Measurements from ENCODE around the gene CGA. TPM values are rescaled to one million over a fixed set of nuclear protein-coding genes. Genes with fewer than 3 reads are reported as not detected.
A peak's percentile ranks its signal among the peaks of the same experiment; 100 is the strongest.

CGA gene
- total and polyA plus RNA-seq, 10 donors: not detected

- TF ChIP-seq CTCF (IDR thresholded peaks at IDR 0.05 in 8 of 11, conservative IDR thresholded peaks at IDR 0.05 in 3 of 11) (peak in 6 of 11 experiments; percentile 17 to 56 (median 24)), POLR2AphosphoS5 (IDR thresholded peaks at IDR 0.05) (no peak)
- intact Hi-C loops (cut with DNase I; ENCODE audit: low total_unique reads): no loop called here
- no peak for DNase-seq
Measured at GRCh38 chr6:87066449-87067333, 28.2 kb downstream of the CGA start.

GRCh38 chr6:87065117-87065516, 29.8 kb downstream of the CGA start:
- no peak overlapping the region for H3K4me3 ChIP-seq
- DNase-seq: no peak
- peaks cover 0 to 9% (median 0%) of the 10 kb centered on the region in 7 donors for H3K27me3 ChIP-seq (replicated peaks in 1 of 7)
- H3K36me3 ChIP-seq: no peaks in the 10 kb centered on the region
- 77 to 81% (median 78%) methylated on average over 5 of the region's 5 CpGs for WGBS, 5 donors
- no peaks in the 10 kb centered on the region for H3K9me3 ChIP-seq
- H3K4me1 ChIP-seq: peaks cover 0 to 6% (median 3%) of the 10 kb centered on the region in 6 donors
- no peak for TF ChIP-seq CTCF (IDR thresholded peaks at IDR 0.05 in 8 of 11, conservative IDR thresholded peaks at IDR 0.05 in 3 of 11)
- TF ChIP-seq POLR2A (IDR thresholded peaks at IDR 0.05): no peak
- no peak for TF ChIP-seq POLR2AphosphoS5 (IDR thresholded peaks at IDR 0.05)
- intact Hi-C loops (cut with DNase I; ENCODE audit: low total_unique reads): no loop called here
- H3K27ac ChIP-seq: no peak overlapping the region

More at GRCh38 chr6:87066449-87067333, 28.2 kb downstream of the CGA start:
- peaks cover 0 to 6% (median 3%) of the 10 kb centered on the region in 6 donors for H3K4me1 ChIP-seq
- peaks cover 0 to 9% (median 0%) of the 10 kb centered on the region in 7 donors for H3K27me3 ChIP-seq (replicated peaks in 1 of 7)
- no peaks in the 10 kb centered on the region for H3K9me3 ChIP-seq
- no peak overlapping the region for H3K27ac ChIP-seq
- WGBS, 5 donors: 29 to 42% (median 32%) methylated on average over 7 of the region's 7 CpGs
- no peaks in the 10 kb centered on the region for H3K36me3 ChIP-seq
- H3K4me3 ChIP-seq: no peak overlapping the region

- intact Hi-C loops (cut with DNase I; ENCODE audit: low total_unique reads): no loop called here
- DNase-seq: peak; percentile 74
- H3K9me3 ChIP-seq: no peaks in the 10 kb centered on the region
- H3K27me3 ChIP-seq (replicated peaks in 1 of 7): no peaks in the 10 kb centered on the region
- H3K4me3 ChIP-seq: no peak overlapping the region
- no peak for TF ChIP-seq POLR2AphosphoS5 (IDR thresholded peaks at IDR 0.05)
- no peak for TF ChIP-seq POLR2A (IDR thresholded peaks at IDR 0.05)
- no peak for TF ChIP-seq CTCF (IDR thresholded peaks at IDR 0.05 in 8 of 11, conservative IDR thresholded peaks at IDR 0.05 in 3 of 11)
- WGBS, 5 donors: 92 to 97% (median 94%) methylated on average over 10 to 18 of the region's 18 CpGs
- H3K27ac ChIP-seq: no peak overlapping the region
- no peaks in the 10 kb centered on the region for H3K36me3 ChIP-seq
- H3K4me1 ChIP-seq: no peaks in the 10 kb centered on the region
Measured at GRCh38 chr6:87059943-87060342, 35.0 kb downstream of the CGA start.

- no peak for DNase-seq
- WGBS, 5 donors: 45 to 72% (median 60%) methylated on average over 3 of the region's 3 CpGs
- H3K4me3 ChIP-seq: no peak overlapping the region
- H3K27ac ChIP-seq: no peak overlapping the region
- H3K27me3 ChIP-seq (replicated peaks in 1 of 7): no peaks in the 10 kb centered on the region
- H3K4me1 ChIP-seq: peaks cover 0 to 11% (median 0%) of the 10 kb centered on the region in 6 donors
- no peaks in the 10 kb centered on the region for H3K36me3 ChIP-seq
- TF ChIP-seq POLR2AphosphoS5 (IDR thresholded peaks at IDR 0.05) (no peak), POLR2A (IDR thresholded peaks at IDR 0.05) (no peak), CTCF (IDR thresholded peaks at IDR 0.05 in 8 of 11, conservative IDR thresholded peaks at IDR 0.05 in 3 of 11) (no peak)
- no peaks in the 10 kb centered on the region for H3K9me3 ChIP-seq
- intact Hi-C loops (cut with DNase I; ENCODE audit: low total_unique reads): no loop called here
Measured at GRCh38 chr6:87054143-87054833, 40.6 kb downstream of the CGA start.
